GM19099 (cell line): ENCODE results near the gene SPG11.

Experiments used
- POLR2A ChIP-seq: IDR thresholded peaks from 3 replicates; pipeline ENCODE4 v1.6.1; 2011; ENCODE audit warnings: low read depth; ENCODE audit not compliant: insufficient read length; ENCODE audit errors: extremely low read depth

The SPG11 gene

GRCh38 chr15:44593042-44593736 lies 70.3 kb downstream of the SPG11 start:
- no peak for TF ChIP-seq POLR2A

- TF ChIP-seq POLR2A, result no peak
These were observed 72.1 kb downstream of the SPG11 start for GRCh38 chr15:44591326-44591725.

- TF ChIP-seq POLR2A, result no peak
These were observed 74.9 kb downstream of the SPG11 start for GRCh38 chr15:44588541-44588940.

- no peak for TF ChIP-seq POLR2A
These were observed 77.8 kb downstream of the SPG11 start for GRCh38 chr15:44585633-44586032.

- no peak for TF ChIP-seq POLR2A
These were observed 79.2 kb downstream of the SPG11 start for GRCh38 chr15:44584162-44584749.

GRCh38 chr15:44580105-44580504 lies 83.4 kb downstream of the SPG11 start:
- no peak for TF ChIP-seq POLR2A

GRCh38 chr15:44574734-44575133 lies 88.7 kb downstream of the SPG11 start:
- no peak for TF ChIP-seq POLR2A

GRCh38 chr15:44573386-44573785 lies 90.1 kb downstream of the SPG11 start:
- TF ChIP-seq POLR2A, result no peak

GRCh38 chr15:44570361-44570760 lies 93.1 kb downstream of the SPG11 start:
- TF ChIP-seq POLR2A, result no peak

- TF ChIP-seq POLR2A, result no peak
These were observed 94.1 kb downstream of the SPG11 start for GRCh38 chr15:44569316-44569715.

- no peak for TF ChIP-seq POLR2A
These were observed 95.1 kb downstream of the SPG11 start for GRCh38 chr15:44568338-44568737.

GRCh38 chr15:44566155-44566540 lies 97.3 kb downstream of the SPG11 start:
- no peak for TF ChIP-seq POLR2A

GRCh38 chr15:44565387-44566154 lies 97.9 kb downstream of the SPG11 start:
- TF ChIP-seq POLR2A, result no peak

- TF ChIP-seq POLR2A, result no peak
These were observed 108.3 kb downstream of the SPG11 start for GRCh38 chr15:44554934-44555723.

- TF ChIP-seq POLR2A, result no peak
These were observed 112.7 kb downstream of the SPG11 start for GRCh38 chr15:44550734-44551133.

- TF ChIP-seq POLR2A, result no peak
These were observed 113.2 kb downstream of the SPG11 start for GRCh38 chr15:44550256-44550655.
